ENCODE data around the gene ATP8B3. TPM values are rescaled to one million over a fixed set of nuclear protein-coding genes. Genes with fewer than 3 reads are reported as not detected.
"Not testable (repeated sequence)": the region's sequence is repeated elsewhere in the genome, so short reads cannot be mapped to it uniquely, and the experiment has no call there.

The ATP8B3 gene
- total and polyA plus RNA-seq, 11 donors: 0.19 to 3.5 (median 0.72) TPM

DNA sequence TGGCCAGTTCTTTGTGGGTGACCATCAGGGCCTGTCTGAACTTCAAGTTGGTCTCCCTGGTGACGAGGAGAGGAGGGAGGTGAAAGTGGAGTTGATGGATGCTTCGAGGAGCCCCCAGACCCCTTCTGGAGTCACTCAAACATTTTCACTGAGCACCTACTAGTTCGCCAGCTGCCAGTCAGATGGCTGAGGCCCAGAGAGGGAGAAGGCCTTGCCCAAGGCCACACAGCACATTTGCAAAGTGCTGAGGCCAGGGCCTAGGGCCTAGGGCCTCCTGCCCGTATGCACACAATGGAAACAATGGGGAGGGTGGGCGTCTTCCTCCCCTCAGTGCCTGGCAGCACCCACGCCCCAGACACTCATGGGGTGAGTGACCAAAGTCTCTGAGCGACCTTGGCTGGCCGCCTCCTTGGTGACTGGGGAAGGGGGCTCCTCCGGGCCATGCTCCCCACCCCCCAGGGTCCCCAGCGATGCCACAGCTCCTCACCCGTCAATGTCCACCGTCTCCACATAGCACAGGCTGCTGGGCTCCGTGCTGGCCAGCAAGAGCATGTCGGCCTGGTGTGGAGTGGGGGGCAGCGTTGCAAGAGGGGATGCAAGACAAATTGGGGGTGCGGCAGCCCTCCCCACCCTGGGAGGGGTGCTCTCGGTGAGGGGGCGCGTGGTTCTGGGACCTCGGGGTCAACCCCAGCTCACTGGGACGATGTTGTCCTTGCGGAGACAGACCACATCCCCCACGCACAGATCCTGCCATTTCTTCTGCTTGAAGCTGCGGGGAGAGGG lies 6.5 kb downstream of the ATP8B3 start:
- DNase-seq (no peak), ATAC-seq (no peak)
- no peak for TF ChIP-seq POLR2A (IDR thresholded peaks at IDR 0.05)
- TF ChIP-seq, protein P1, sequence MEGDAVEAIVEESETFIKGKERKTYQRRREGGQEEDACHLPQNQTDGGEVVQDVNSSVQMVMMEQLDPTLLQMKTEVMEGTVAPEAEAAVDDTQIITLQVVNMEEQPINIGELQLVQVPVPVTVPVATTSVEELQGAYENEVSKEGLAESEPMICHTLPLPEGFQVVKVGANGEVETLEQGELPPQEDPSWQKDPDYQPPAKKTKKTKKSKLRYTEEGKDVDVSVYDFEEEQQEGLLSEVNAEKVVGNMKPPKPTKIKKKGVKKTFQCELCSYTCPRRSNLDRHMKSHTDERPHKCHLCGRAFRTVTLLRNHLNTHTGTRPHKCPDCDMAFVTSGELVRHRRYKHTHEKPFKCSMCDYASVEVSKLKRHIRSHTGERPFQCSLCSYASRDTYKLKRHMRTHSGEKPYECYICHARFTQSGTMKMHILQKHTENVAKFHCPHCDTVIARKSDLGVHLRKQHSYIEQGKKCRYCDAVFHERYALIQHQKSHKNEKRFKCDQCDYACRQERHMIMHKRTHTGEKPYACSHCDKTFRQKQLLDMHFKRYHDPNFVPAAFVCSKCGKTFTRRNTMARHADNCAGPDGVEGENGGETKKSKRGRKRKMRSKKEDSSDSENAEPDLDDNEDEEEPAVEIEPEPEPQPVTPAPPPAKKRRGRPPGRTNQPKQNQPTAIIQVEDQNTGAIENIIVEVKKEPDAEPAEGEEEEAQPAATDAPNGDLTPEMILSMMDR (IDR thresholded peaks at IDR 0.05): no peak
- no peak overlapping the region for H3K27ac ChIP-seq
- no peaks in the 10 kb centered on the region for H3K4me1 ChIP-seq
- H3K4me3 ChIP-seq: no peak overlapping the region
- WGBS, 4 donors: 88 to 91% (median 90%) methylated on average over 13 to 24 of the region's 24 CpGs
- no peaks in the 10 kb centered on the region for H3K27me3 ChIP-seq
- no peaks in the 10 kb centered on the region for H3K36me3 ChIP-seq
- H3K9me3 ChIP-seq: no peaks in the 10 kb centered on the region
- intact Hi-C loops (cut with DNase I): no loop called here

DNA sequence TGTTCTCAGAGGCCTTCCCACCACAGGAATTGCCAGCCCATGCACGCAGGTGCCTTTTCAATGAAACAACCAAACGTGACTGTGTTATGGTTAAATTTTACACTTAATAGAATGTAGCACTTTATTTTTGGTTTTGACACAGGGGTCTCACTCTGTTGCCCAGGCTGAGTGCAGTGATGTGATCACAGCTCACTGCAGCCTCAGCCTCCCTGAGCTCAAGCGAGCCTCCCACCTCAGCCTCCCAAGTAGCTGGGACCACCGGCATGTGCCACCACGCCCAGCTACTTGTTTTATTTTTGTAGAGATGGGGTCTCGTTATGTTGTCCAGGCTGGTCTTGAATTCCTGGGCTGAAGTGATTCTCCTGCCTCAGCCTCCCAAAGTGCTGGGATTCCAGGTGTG lies 7.2 kb downstream of the ATP8B3 start:
- Histone ChIP-seq H3K4me3 (no peak overlapping the region), H3K9me3 (no peaks in the 10 kb centered on the region), H3K27me3 (no peaks in the 10 kb centered on the region), H3K27ac (no peak overlapping the region), H3K36me3 (no peaks in the 10 kb centered on the region), H3K4me1 (no peaks in the 10 kb centered on the region)
- TF ChIP-seq, protein P1 (IDR thresholded peaks at IDR 0.05): no peak
- TF ChIP-seq POLR2A (IDR thresholded peaks at IDR 0.05): no peak
- ATAC-seq (no peak), DNase-seq (no peak)
- intact Hi-C loops (cut with DNase I): no loop called here
- WGBS, 4 donors: 91 to 96% (median 93%) methylated on average over 6 of the region's 6 CpGs

DNA sequence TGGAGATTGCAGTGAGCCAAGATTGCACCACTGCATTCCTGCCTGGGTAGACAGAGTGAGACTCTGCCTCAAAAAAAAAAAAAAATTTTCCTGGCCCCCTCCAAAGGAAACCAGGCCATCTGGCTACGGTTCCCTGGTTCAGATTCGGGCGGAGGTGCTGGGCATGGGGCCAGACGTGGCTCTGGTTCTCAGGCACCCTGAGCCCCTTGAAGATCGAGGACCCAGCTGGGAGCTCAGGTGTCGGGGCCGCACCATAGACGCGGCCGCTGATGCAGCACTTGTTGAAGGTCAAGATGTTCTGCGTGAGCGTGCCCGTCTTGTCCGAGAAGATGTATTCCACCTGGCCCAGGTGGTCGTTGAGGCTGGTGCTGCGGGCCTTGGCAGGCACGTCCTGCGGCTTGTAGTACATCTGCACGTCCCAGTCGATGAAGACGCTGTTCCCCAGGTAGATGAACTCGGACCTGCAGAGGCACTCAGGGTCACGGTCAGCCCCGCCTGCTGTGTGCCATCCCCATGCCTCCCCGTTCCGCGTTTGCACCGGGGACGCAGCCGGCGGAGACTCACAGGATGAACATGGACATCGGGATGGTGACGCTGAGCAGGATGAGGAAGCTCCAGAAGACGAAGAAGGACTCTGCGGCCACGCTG lies 12.3 kb downstream of the ATP8B3 start:
- DNase-seq (no peak), ATAC-seq (no peak)
- TF ChIP-seq, protein P1 (IDR thresholded peaks at IDR 0.05): no peak
- no peak for TF ChIP-seq POLR2A (IDR thresholded peaks at IDR 0.05)
- 83 to 90% (median 84%) methylated on average over 36 of the region's 36 CpGs for WGBS, 4 donors
- H3K36me3 ChIP-seq: no peaks in the 10 kb centered on the region
- H3K9me3 ChIP-seq: no peaks in the 10 kb centered on the region
- peaks cover 0 to 7% (median 4%) of the 10 kb centered on the region in 12 donors for H3K4me1 ChIP-seq
- H3K4me3 ChIP-seq: no peak overlapping the region
- intact Hi-C loops (cut with DNase I): loop anchor here in 2 of 10 donors (10.0 kb wide), 1 partner anchor 255 kb away; no protein-coding TSS in a partner anchor
- H3K27me3 ChIP-seq: peaks cover 4 to 20% (median 9%) of the 10 kb centered on the region in 9 donors
- H3K27ac ChIP-seq: no peak overlapping the region

DNA sequence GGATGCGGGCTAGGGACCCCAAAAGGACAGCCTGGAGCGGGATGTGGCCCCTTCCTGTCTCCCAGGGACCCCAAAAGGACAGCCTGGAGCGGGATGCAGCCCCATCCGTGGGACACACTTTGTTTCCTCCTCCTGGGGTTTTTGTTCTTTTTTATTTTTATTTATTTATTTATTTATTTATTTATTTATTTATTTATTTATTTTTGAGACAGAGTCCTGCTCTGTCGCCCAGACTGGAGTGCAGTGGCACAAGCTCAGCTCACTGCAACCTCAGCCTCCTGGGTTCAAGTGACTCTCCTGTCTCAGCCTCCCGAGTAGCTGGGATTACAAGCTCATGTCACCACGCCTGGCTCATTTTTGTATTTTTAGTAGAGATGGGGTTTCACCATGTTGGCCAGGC lies 14.8 kb downstream of the ATP8B3 start:
- not testable (repeated sequence) for H3K4me1 ChIP-seq, H3K36me3 ChIP-seq, H3K27ac ChIP-seq, H3K9me3 ChIP-seq, H3K4me3 ChIP-seq, DNase-seq, ATAC-seq
- intact Hi-C loops (cut with DNase I): loop anchor here in 2 of 10 donors (10.0 kb wide), 1 partner anchor 253 kb away; no protein-coding TSS in a partner anchor
- WGBS, 4 donors: 84 to 96% (median 93%) methylated on average over 7 of the region's 7 CpGs
- peaks cover 4 to 20% (median 9%) of the 10 kb centered on the region in 9 donors for H3K27me3 ChIP-seq

All from heart left ventricle (tissue), 16 donors.